GM12864 (cell line): ENCODE data around the gene FMN1.

Source experiments
- DNase-seq: peaks from one replicate; pipeline ENCODE4 v3.0.0-alpha.2; 2011; ENCODE audit warnings: low read depth
- H3K4me3 ChIP-seq: 2 replicates; pipeline ENCODE4 v1.5.1; 2011; ENCODE audit warnings: mild to moderate bottlenecking, low read depth, low read length, control low read depth
- TF ChIP-seq, protein P1 (sequence below): IDR thresholded peaks from 2 replicates; pipeline ENCODE4 v1.5.1; 2011; ENCODE audit warnings: low read depth, mild to moderate bottlenecking, moderate library complexity, low read length, control low read depth, inconsistent platforms; ENCODE audit errors: missing control alignments

Gene FMN1

DNA sequence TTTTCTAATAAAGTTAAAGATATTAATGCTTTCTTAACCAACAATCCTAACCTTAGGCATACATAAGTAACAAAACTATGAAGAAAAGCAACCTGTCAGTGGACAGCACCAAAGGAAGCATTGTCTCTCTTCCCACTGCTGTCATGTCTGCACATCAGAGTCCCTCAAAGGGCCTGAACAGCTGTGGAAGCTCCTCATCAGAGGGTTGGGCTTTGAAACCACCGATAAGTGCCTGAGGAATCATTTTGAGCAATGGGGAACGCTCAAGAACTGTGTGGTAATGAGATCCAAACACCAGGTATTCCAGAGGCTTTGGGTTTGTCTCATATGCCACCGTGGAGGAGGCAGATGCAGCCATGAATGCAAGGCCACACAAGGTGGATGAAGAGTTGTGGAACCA lies 182.5 kb downstream of the FMN1 start:
- TF ChIP-seq, protein P1, sequence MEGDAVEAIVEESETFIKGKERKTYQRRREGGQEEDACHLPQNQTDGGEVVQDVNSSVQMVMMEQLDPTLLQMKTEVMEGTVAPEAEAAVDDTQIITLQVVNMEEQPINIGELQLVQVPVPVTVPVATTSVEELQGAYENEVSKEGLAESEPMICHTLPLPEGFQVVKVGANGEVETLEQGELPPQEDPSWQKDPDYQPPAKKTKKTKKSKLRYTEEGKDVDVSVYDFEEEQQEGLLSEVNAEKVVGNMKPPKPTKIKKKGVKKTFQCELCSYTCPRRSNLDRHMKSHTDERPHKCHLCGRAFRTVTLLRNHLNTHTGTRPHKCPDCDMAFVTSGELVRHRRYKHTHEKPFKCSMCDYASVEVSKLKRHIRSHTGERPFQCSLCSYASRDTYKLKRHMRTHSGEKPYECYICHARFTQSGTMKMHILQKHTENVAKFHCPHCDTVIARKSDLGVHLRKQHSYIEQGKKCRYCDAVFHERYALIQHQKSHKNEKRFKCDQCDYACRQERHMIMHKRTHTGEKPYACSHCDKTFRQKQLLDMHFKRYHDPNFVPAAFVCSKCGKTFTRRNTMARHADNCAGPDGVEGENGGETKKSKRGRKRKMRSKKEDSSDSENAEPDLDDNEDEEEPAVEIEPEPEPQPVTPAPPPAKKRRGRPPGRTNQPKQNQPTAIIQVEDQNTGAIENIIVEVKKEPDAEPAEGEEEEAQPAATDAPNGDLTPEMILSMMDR: no peak
- no peak for DNase-seq
- H3K4me3 ChIP-seq: no peak overlapping the region

DNA sequence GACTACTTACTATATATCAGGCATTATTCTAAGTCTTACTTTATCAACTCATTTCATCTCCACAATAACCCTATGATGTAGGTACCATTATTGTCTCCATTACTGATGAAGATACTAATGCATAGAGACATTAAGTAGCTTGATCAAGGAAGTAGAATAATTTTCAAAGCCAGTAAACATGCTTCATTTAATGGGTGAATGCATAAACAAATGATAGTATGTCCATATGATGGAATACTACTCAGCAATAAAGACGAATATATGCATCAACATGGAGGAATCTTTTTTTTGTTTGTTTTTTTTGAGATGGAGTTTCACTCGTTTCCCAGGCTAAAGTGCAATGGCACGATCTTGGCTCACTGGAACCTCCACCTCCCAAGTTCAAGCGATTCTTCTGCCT lies 184.9 kb downstream of the FMN1 start:
- TF ChIP-seq, protein P1: no peak
- no peak for DNase-seq
- no peak overlapping the region for H3K4me3 ChIP-seq

DNA sequence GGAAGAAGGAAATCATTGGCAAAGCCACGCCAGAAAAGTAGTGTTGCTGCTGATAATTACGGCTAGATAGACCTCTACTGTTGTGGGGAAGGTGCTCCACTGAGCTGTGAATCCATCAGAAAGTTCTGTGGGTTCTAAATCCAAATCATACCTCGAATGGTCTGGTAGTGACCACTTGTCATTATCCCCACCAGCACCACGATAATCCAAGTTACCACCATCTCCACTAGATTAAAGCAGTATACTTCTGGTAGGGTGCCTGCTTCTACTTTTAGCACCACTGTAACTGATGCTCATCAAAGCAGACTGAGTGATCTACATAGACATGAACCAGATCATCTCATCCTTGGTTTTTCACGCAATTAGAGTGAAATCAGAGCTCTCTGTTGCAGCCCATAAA lies 185.5 kb downstream of the FMN1 start:
- DNase-seq: no peak
- H3K4me3 ChIP-seq: no peak overlapping the region
- TF ChIP-seq, protein P1: no peak

DNA sequence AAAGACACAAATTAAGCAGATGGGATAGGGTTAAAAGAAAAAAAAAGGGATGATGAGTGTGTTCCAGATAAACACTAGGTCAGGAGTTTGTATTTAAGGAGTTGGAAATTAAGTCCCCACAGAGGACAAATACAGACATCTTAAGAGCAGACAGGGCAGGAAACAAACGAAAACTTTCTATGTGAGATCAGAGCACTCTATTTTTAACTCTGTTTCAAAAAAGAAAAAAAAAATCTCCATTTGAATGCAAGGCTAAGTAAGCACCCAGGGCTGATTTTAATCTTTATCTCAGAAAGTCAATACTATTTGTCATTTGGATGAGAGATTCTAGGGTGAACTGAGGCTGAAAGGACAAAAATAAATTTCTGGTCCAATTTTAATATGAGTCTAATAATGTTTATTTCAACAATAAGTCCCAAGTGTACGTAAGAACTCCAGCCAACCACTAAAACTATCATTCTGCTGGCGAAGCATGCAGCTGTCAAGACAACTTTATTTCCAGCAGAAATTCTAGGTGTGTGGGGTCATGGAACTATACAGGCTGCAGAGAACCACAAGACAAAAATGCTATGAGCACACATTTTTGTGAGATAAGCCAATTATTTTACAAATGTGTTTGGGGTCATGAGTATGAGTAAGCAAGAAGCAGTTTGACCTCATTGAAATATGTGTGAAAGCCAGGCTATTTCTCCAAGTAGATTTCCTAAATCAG lies 186.1 kb downstream of the FMN1 start:
- DNase-seq: no peak
- no peak overlapping the region for H3K4me3 ChIP-seq
- TF ChIP-seq, protein P1: no peak

DNA sequence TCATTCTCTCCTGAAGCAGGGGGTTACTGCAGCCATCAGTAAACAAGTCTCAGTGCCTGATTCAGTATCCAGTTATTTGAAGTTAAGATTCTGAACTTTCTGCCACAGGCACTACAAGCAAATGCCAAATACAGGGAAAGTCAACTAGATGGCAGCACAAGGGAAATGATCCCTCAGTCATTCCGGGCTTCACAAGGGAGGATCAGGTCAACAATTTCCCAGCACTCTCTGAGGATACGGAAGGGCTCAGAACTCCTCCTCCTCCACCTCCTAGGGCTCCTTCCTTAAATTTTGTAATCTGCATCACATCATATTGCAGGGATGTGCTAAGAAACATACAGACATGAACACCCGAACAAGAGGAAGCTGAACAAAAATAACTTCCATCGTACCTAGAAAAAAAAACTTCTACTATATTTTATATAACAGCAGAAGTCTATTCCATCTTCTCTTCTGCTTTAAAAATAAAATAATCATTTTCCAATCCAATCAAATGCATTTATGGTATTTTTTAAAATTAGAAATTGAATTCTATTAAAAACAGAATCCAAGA lies 187.1 kb downstream of the FMN1 start:
- DNase-seq: no peak
- TF ChIP-seq, protein P1: no peak
- H3K4me3 ChIP-seq: no peak overlapping the region

DNA sequence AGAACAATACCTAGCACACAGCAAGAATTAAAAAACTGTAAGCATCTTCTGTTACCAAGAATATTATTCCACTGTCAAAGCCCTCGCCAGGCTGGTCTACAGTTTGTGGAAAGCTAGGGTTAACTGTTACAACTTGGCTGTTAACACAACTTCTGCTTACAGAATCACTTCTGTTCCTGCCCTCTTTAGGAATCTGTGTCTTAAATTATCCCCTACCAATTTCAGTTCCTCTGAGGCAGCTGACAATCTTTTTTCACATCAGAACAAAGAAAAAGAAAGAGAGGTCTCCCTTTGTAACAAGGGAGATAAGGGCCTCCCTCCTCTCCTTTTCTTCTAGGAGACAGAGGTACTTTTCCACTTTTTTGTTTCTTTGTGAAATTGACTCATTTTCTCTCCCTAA lies 188.9 kb downstream of the FMN1 start:
- TF ChIP-seq, protein P1: no peak
- H3K4me3 ChIP-seq: no peak overlapping the region
- DNase-seq: no peak

DNA sequence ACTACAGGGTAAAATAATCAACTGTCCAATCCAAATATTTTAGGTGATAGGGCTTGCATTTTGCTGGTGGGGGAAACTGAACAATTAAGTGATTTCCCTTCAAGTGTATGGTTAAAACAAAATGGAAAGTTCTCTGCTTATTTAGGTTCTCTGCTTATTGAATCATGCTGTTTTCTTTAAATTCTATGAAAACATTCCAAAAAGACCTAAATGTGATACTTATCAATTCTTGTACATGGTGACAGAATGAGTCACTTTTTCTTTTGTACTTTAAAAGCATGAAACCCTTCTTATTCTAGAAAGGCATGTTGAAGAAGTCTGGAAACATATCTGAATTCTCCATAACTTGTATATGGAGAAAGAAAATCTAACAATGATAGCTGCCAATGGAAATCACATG lies 192.6 kb downstream of the FMN1 start:
- DNase-seq: no peak
- H3K4me3 ChIP-seq: no peak overlapping the region
- TF ChIP-seq, protein P1: no peak
